GM13977 (cell line): ENCODE data around the gene CNTLN.

Experiments used
- DNase-seq: peaks from one replicate; pipeline ENCODE4 v3.0.0; 2012; ENCODE audit warnings: low spot score
- in situ Hi-C: fragments of 300-500 bp; cut with MboI; formaldehyde crosslinking; loops from one replicate; pipeline ENCODE4 v1.12.0; 2022; ENCODE audit warnings: low sequenced_read_pairs, low pct_unique_long_range_greater_than_20kb, mixed read lengths, inconsistent platforms; ENCODE audit not compliant: unreplicated experiment
- TF ChIP-seq, protein P1 (sequence below): IDR thresholded peaks from 2 replicates; pipeline ENCODE4 v1.5.1; 2012; ENCODE audit warnings: mild to moderate bottlenecking, control low read depth; ENCODE audit not compliant: insufficient read depth; ENCODE audit errors: extremely low read depth, missing control alignments

CNTLN gene

DNA sequence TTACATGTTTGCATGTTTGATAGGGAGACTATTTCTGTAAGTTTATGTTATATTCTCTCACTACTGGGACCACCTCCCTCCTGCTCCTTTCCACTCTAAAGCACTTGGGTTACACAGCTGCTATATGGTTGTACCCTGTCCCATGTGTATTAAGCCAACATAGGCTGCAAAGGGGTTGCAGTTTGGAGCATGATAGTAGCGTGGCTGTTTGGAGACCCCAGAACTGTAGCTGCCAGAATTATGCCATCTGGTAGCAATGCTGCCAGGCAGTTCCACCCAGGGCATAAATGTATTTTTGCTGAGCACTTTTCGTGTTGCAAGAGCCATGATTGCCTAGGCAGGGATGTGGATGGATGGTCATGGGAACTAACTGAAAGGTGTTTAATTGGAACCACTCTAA, 81.8 kb downstream of the CNTLN start:
- no peak for DNase-seq
- TF ChIP-seq, protein P1, sequence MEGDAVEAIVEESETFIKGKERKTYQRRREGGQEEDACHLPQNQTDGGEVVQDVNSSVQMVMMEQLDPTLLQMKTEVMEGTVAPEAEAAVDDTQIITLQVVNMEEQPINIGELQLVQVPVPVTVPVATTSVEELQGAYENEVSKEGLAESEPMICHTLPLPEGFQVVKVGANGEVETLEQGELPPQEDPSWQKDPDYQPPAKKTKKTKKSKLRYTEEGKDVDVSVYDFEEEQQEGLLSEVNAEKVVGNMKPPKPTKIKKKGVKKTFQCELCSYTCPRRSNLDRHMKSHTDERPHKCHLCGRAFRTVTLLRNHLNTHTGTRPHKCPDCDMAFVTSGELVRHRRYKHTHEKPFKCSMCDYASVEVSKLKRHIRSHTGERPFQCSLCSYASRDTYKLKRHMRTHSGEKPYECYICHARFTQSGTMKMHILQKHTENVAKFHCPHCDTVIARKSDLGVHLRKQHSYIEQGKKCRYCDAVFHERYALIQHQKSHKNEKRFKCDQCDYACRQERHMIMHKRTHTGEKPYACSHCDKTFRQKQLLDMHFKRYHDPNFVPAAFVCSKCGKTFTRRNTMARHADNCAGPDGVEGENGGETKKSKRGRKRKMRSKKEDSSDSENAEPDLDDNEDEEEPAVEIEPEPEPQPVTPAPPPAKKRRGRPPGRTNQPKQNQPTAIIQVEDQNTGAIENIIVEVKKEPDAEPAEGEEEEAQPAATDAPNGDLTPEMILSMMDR, result no peak
- in situ Hi-C loops, result no loop called here

DNA sequence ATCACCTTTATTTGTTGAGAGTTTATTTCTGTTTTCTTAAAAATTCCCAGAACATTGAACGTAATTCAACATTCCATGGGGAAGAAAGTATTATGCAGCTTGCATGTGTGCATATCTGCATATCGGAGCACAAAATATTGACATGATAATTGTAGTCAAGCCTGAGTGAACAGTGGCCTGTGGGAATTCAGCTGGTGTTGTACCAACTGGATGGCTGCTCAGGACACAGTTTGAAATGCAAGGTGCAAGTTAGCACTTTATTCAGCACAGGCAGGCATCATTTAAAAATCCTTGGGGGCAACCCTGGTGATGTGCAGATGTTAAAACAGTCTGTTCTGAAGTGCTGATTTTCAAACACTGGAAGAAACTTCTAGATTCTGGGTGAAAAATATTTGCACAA, 82.4 kb downstream of the CNTLN start:
- no peak for DNase-seq
- TF ChIP-seq, protein P1, result no peak
- in situ Hi-C loops, result no loop called here

DNA sequence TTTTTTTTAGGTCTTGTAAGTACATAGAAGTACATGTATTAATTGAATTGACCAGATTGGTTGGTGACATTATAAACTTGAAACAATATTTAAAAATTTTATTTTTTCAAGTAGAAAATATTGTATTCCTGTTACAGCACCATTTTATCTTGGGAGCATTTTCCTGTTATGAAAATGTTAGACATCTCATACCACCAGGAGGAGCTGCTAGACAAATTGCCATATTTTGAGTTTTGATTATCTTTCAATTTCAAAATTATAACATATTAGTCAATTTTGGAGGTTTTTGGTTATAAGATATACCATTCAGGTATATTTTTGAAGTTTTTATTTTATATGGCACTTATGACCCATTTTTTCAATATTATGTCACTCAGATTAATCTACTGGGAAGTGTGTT, 84.4 kb downstream of the CNTLN start:
- TF ChIP-seq, protein P1, result no peak
- in situ Hi-C loops, result no loop called here
- no peak for DNase-seq

DNA sequence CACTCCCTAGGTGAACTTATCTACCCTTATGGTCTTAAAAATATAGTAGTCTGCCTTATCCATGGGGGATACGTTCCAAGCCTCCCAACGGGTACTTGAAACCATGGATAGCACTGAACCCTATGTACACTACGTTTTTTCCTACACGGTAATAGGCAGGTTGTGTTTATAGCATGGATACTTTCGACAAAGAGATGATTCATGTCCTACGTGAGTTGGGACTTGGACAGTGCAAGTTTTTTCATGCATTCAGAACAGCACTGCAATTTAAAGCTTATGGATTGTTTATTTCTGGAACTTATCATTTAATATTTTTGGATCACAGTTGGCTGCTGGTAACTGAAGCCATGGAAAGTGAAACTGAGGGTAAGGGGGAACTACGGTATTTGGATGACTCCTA, 88.1 kb downstream of the CNTLN start:
- DNase-seq, result no peak
- TF ChIP-seq, protein P1, result no peak
- in situ Hi-C loops, result no loop called here

DNA sequence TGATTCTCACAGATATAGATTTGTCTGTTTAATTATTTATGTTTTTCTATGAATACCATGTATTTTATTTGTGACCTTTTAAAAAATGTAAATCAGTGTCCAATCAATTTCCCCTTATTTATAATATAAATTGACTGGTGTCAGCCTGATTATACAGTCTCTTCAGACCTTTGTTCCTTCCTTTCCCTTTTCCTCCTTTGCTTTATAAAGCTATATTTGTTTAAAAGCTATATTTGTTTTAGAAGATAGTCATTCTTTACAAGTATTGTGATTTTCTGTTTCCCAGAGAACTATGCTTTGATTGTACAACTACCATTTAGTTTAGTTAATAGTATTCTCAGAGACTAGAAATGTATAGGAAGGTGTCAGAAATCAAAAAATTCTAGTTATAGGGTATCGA, 90.6 kb downstream of the CNTLN start:
- in situ Hi-C loops, result no loop called here
- TF ChIP-seq, protein P1, result no peak
- DNase-seq, result no peak

DNA sequence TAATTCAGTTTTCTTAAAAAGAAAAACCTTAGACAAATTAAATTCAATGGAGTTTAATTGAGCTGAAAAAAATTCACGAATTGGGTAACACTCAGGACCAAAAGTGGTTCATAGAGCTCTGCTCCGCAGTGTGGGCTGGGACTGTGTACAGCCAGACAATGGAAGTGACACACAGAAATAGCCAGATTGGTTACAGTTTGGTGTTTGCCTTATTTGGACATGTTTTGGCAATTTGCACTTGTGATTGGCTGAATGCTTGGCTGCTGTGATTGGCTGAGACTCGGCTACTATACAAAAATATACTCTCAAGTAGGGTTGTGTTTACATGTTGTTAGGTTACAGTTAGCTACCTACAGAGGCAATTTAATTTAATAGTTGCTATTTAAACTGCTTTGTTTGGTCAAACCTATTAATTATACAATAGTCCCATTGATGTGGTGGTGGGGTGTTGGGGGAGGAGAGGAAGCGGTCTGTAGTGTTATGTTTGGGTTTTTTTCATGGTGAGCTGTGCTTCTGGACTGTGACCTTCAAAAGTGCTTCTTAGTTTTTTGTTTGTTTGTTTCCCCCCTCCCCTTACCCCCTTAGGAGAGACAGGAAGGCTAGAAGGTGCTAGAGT, 95.2 kb downstream of the CNTLN start:
- in situ Hi-C loops, result no loop called here
- no peak for DNase-seq
- TF ChIP-seq, protein P1, result no peak

DNA sequence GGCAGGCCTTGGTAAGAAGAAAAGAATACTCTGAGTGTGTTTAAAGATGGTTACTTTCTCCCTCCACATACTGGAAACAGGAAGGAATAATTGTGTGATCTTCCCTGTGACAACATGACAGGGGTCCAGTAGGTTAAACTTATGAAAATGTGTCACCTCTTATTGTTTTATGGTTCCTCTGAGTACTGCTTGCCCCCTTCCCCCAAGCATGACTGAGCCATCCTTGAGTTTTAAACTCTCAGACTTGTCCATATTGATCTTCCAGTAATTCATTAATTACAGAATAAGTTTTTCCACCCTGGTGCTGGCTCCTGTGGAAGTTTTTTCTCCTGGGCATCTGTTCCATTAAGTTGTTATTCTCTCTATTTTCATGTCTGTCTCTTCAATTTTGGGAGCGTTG, 95.8 kb downstream of the CNTLN start:
- in situ Hi-C loops, result no loop called here
- TF ChIP-seq, protein P1, result no peak
- DNase-seq, result no peak
